SK-MEL-5 (cell line): Measurements from ENCODE around the gene KCNJ16. TPM values are rescaled to one million over a fixed set of nuclear protein-coding genes. Genes with fewer than 3 reads are reported as not detected.

ENCODE experiments used
- DNase-seq: peaks from one replicate; pipeline ENCODE4 v3.0.0-alpha.2; 2016; ENCODE audit warnings: low read depth, low spot score
- in situ Hi-C: cut with HindIII; loops from 2 replicates; pipeline ENCODE4 v1.10.0; 2016; ENCODE audit warnings: low sequenced_read_pairs, high pct_unique_total_duplicates, low pct_unique_long_range_greater_than_20kb
- total RNA-seq: library from RNA; depleted of rRNA; stranded (reverse); fragments of >200 nt; shearing (Covaris generic); gene quantifications from 2 replicates; pipeline ENCODE4 v1.2.3, GENCODE V29; 2014

KCNJ16 gene
- total RNA-seq, 1 experiment from 2014 or later = 0.03 TPM

DNA sequence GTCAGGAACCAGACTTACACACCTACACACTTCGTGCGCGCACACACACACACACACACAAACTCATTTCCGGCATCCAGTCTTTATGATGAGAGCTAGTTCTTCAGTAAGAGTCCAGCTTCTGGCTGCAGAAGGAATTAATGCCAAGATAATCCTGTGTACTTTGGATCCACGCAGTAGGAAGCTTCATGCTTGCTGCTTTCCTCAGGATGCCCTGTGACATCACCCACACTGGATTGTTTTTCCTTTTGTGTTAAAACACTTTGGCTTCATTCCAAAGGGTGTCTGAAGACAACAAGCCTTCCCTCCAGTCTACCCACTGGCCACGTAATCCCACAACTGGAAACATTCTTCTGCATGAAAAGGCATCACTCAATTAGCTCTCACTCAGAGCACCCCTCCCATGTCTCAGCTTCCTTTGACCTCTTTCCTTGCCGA is 35.4 kb downstream of the KCNJ16 start:
- in situ Hi-C loops = no loop called here
- DNase-seq = no peak

DNA sequence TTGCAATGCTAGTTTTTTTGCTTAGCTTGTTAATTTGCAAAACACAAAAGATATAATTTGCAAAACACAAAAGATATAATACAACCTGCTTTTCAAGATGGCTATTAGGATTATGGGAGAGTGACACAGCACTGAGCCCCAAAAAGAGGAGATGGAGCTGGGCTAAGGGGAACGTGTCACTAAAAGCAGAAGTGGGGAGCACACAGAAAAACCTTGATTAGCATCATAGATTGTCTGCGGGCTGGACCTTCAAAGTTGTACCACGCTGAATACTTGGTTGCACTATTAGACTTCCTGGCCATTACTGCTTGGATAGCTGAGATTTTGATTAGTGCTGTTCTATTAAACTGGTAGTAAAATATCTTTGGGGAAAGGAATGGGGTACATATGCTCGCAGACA is 36.2 kb downstream of the KCNJ16 start:
- DNase-seq = no peak
- in situ Hi-C loops = no loop called here

- no peak for DNase-seq
- in situ Hi-C loops = no loop called here
Observed at GRCh38 chr17:70114405-70114804, 39.4 kb downstream of the KCNJ16 start.

DNA sequence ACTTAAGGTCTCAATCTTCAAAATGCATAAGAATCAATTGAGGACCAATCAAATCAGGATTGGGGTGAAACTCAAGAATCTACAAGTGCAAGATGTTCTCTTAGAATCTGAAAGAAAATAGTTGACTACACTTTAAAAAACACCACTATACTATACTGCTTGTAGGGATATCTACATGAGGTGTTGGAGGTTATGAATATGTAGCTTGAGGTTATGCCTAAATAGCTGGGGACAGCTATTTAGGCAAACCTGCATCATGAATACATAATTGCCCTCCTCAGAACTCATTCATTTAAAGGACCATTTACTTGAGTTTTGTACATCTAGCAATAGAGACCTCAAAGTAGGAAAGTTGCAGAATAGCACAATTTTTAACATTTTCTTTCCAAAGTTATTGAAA is 40.1 kb downstream of the KCNJ16 start:
- in situ Hi-C loops = no loop called here
- no peak for DNase-seq

GRCh38 chr17:70116919-70117318 is 41.9 kb downstream of the KCNJ16 start:
- no peak for DNase-seq
- in situ Hi-C loops = no loop called here

DNA sequence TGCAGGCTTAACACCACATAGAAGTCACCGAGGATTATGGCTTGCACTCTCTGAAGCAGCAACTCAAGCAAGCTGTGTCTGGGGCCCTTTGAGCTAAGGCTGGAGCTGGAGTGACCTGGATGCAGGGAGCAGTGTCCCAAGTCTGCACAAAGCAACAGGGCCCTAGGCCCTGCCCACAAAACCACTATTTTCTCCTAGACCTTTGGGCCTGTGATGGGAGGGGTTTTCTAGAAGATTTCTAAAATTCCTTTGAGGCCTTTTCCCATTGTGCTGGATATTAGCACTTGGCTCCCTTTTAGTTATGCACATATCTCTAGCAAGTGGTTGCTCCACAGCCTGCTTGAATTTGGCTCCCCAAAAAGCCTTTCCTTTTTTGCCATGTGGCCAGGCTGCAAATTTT is 44.5 kb downstream of the KCNJ16 start:
- in situ Hi-C loops = no loop called here
- no peak for DNase-seq

DNA sequence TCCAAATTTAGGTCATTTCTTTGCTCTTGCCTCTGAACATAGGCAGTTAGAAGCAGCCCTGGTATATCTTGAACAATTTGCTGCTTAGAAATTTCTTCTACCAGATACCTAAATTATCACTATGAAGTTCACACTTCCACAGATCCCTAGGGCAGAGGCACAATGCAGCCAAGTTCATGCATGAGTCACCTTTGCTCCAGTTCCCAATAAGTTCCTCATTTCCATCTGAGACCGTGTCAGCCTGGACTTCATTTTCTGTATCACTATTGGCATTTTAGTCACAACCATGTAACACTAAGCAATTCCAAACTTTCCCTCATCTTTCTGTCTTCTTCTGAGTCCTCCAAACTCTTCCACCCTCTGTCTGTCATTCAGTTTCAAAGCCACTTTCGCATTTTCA is 45.0 kb downstream of the KCNJ16 start:
- no peak for DNase-seq
- in situ Hi-C loops = no loop called here

- in situ Hi-C loops = no loop called here
- no peak for DNase-seq
Observed at GRCh38 chr17:70120425-70120824, 45.4 kb downstream of the KCNJ16 start.

- in situ Hi-C loops = no loop called here
- no peak for DNase-seq
Observed at GRCh38 chr17:70121126-70121525, 46.1 kb downstream of the KCNJ16 start.

- DNase-seq = no peak
- in situ Hi-C loops = no loop called here
Observed at GRCh38 chr17:70123193-70123592, 48.2 kb downstream of the KCNJ16 start.

- in situ Hi-C loops = no loop called here
- DNase-seq = no peak
Observed at GRCh38 chr17:70124723-70125122, 49.7 kb downstream of the KCNJ16 start.

- in situ Hi-C loops = no loop called here
Observed at GRCh38 chr17:70127221-70127873, 52.3 kb downstream of the KCNJ16 start.

GRCh38 chr17:70128727-70129238 is 53.8 kb downstream of the KCNJ16 start:
- in situ Hi-C loops = no loop called here
- DNase-seq = no peak

More at GRCh38 chr17:70127221-70127873, 52.3 kb downstream of the KCNJ16 start:
- DNase-seq = no peak

- in situ Hi-C loops = no loop called here
Observed at GRCh38 chr17:70130289-70130688, 55.3 kb downstream of the KCNJ16 start.

GRCh38 chr17:70132505-70132904 is 57.5 kb downstream of the KCNJ16 start:
- in situ Hi-C loops = no loop called here
- DNase-seq = no peak

More at GRCh38 chr17:70130289-70130688, 55.3 kb downstream of the KCNJ16 start:
- peak; percentile 91 for DNase-seq

GRCh38 chr17:70134042-70134441 is 59.0 kb downstream of the KCNJ16 start:
- no peak for DNase-seq

DNA sequence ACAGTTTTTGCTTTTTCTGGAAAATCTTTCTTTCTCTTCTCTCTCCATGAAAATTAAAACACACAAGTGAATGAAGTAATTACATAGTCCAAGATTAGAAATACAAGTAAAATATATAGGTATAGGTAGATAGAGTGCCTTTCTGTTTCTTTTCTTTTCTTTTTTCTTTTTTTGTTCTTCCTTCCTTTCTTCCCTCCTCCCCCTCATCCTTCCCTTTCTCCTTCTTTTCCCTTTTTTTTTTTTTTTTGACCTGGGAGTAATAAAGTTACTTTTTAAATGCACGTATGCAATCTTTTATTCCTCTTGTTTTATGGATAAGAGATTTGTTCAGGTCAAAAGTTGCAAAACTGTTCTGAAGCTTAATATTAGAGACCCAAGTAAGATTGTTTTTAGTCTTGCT is 59.8 kb downstream of the KCNJ16 start:
- in situ Hi-C loops = no loop called here
- DNase-seq = no peak

More at GRCh38 chr17:70134042-70134441, 59.0 kb downstream of the KCNJ16 start:
- in situ Hi-C loops = no loop called here

GRCh38 chr17:70136131-70136530 is 61.1 kb downstream of the KCNJ16 start:
- DNase-seq = no peak

GRCh38 chr17:70137451-70138230 is 62.6 kb downstream of the KCNJ16 start:
- in situ Hi-C loops = no loop called here

More at GRCh38 chr17:70136131-70136530, 61.1 kb downstream of the KCNJ16 start:
- in situ Hi-C loops = no loop called here

More at GRCh38 chr17:70137451-70138230, 62.6 kb downstream of the KCNJ16 start:
- DNase-seq = peak; percentile 98
